Body of pancreas (tissue), 4 donors: ENCODE results near the gene DNAAF2.
"Not testable (repeated sequence)": the region's sequence is repeated elsewhere in the genome, so short reads cannot be mapped to it uniquely, and the experiment has no call there.

Experiments
- POLR2A ChIP-seq, 3 donors: fragments of 450-650 bp; IDR thresholded peaks; one replicate each; pipeline ENCODE4 v1.6.1; 2016; ENCODE audit warnings: antibody characterized with exemption in 3 of 3, mild to moderate bottlenecking in 2 of 3
- TF ChIP-seq, protein P1 (sequence below), 7 experiments: fragments of 450-650 bp in 4 of 7; fragments of 200-600 bp in 3 of 7; sonication (generic) in 3 of 7; IDR thresholded peaks; one replicate each; pipeline ENCODE4 v1.5.1; 2016 to 2019; ENCODE audit warnings: antibody characterized with exemption in 7 of 7

DNA sequence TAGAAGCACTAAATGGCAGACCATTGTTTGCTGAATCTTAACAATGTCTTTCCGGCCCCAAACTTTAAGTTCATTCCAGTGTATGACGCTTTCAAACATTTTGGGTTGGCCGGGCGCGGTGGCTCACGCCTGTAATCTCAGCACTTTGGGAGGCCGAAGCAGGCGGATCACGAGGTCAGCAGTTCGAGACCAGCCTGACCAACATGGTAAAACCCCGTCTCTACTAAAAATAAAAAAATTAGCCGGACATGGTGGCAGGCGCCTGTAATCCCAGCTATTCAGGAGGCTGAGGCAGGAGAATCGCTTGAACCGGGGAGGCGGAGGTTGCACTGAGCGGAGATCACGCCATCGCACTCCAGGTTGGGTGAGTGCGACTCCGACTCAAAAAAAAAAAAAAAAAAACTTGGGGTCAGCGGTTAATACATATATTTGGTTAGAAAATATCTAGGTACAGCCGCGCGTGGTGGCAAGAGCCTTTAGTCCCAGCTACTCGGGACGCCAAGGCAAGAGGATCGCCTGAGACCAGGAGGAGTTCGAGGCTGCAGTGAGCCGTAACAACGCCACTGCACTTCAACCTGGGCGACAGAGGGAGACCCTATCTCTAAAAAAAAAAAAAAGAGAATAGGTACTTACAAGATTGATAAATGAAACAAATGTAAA is 49.9 kb downstream of the DNAAF2 start:
- TF ChIP-seq, protein P1, sequence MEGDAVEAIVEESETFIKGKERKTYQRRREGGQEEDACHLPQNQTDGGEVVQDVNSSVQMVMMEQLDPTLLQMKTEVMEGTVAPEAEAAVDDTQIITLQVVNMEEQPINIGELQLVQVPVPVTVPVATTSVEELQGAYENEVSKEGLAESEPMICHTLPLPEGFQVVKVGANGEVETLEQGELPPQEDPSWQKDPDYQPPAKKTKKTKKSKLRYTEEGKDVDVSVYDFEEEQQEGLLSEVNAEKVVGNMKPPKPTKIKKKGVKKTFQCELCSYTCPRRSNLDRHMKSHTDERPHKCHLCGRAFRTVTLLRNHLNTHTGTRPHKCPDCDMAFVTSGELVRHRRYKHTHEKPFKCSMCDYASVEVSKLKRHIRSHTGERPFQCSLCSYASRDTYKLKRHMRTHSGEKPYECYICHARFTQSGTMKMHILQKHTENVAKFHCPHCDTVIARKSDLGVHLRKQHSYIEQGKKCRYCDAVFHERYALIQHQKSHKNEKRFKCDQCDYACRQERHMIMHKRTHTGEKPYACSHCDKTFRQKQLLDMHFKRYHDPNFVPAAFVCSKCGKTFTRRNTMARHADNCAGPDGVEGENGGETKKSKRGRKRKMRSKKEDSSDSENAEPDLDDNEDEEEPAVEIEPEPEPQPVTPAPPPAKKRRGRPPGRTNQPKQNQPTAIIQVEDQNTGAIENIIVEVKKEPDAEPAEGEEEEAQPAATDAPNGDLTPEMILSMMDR (IDR thresholded peaks at IDR 0.05), result not testable (repeated sequence)
- TF ChIP-seq POLR2A (IDR thresholded peaks at IDR 0.05), result not testable (repeated sequence)
